Fibroblast of the aortic adventitia (primary cell): ENCODE results near the gene MOB3C. TPM values are rescaled to one million over a fixed set of nuclear protein-coding genes. Genes with fewer than 3 reads are reported as not detected.

ENCODE experiments used
- DNase-seq: peaks from one replicate; pipeline ENCODE4 v3.0.0-alpha.2; 2010; ENCODE audit warnings: low read depth
- H3K4me3 ChIP-seq: 2 replicates; pipeline ENCODE4 v1.5.1; 2011; ENCODE audit warnings: low read depth, mild to moderate bottlenecking, control low read depth, low read length, moderate library complexity
- total RNA-seq: library from RNA; depleted of rRNA; stranded (reverse); fragments of >200 nt; gene quantifications from 2 replicates; pipeline ENCODE4 v1.2.3, GENCODE V29; 2012; ENCODE audit warnings: low replicate concordance
- TF ChIP-seq, protein P1 (sequence below): IDR thresholded peaks from 2 replicates; pipeline ENCODE4 v1.5.1; 2011; ENCODE audit warnings: mild to moderate bottlenecking, low read length, control low read depth, inconsistent platforms; ENCODE audit not compliant: insufficient read depth

Gene MOB3C
- total RNA-seq, 1 donor: 7.0 TPM

- H3K4me3 ChIP-seq: no peak overlapping the region
- no peak for DNase-seq
- TF ChIP-seq, protein P1, sequence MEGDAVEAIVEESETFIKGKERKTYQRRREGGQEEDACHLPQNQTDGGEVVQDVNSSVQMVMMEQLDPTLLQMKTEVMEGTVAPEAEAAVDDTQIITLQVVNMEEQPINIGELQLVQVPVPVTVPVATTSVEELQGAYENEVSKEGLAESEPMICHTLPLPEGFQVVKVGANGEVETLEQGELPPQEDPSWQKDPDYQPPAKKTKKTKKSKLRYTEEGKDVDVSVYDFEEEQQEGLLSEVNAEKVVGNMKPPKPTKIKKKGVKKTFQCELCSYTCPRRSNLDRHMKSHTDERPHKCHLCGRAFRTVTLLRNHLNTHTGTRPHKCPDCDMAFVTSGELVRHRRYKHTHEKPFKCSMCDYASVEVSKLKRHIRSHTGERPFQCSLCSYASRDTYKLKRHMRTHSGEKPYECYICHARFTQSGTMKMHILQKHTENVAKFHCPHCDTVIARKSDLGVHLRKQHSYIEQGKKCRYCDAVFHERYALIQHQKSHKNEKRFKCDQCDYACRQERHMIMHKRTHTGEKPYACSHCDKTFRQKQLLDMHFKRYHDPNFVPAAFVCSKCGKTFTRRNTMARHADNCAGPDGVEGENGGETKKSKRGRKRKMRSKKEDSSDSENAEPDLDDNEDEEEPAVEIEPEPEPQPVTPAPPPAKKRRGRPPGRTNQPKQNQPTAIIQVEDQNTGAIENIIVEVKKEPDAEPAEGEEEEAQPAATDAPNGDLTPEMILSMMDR: no peak
Measured at GRCh38 chr1:46605232-46605631, 11.4 kb downstream of the MOB3C start.

GRCh38 chr1:46603858-46604549 is 12.6 kb downstream of the MOB3C start, which contains the start of gene MKNK1:
MKNK1 (minus strand) TSS chr1:46604268; CDS start chr1:46583327, 20,941 bp downstream.
- peak within 1 kb of the TSS; percentile 97 for H3K4me3 ChIP-seq
- peak; percentile 91 for DNase-seq
- TF ChIP-seq, protein P1: peak; percentile 29

DNA sequence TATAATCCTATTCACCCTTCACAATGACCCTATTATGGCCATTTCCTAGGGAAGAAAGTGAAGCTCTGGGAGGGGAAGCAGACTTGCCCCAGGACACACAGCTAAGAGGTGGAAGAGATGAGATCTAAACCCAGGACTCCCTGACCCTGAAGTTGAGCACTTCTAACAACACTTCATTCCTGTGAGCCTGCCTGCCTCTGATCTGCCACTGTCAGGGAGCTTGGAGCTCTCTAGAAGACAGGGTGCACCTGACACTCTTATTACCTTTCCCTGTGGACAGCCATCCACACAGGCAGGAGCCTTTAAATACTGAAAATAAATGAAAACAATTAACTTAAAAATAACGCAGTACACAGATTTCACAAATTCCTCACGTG is 13.1 kb downstream of the MOB3C start:
- no peak for DNase-seq
- TF ChIP-seq, protein P1: no peak
- peak overlapping the region; percentile 97 for H3K4me3 ChIP-seq

DNA sequence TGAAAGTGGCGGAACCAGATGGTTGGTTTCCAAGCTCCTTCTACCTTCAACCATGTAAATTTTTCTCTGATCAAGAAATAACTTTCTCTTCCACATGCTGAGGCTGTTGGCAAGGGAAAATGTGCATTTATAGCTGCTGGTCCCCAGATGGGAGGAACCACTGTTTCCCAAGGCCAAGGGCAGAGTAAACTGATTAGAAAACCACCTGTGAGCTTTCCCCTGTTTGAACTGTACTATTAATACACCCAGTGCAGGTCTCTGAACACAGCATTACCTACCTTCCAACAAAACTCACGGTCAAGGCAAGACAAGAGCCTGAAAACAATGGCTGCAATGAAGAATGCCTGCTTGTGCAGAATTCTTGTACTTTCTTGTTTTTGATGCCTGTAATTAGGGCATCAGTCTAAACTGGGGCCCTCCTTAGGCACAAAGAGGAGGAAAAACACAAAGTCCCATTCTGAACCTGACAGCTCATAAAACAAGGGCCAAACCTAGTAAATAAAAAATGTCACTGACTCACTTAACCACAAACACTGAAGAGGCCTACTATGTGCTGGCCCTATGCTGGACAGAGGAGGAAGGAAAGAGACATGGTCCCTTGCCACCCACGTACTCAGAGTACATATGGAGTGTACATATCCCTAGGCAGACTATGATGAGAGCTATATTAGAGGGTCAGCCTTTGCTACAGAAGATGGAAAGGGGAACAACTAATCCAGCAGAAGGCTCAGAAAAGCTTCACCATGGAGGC is 15.2 kb downstream of the MOB3C start:
- no peak for DNase-seq
- TF ChIP-seq, protein P1: no peak
- H3K4me3 ChIP-seq: no peak overlapping the region

DNA sequence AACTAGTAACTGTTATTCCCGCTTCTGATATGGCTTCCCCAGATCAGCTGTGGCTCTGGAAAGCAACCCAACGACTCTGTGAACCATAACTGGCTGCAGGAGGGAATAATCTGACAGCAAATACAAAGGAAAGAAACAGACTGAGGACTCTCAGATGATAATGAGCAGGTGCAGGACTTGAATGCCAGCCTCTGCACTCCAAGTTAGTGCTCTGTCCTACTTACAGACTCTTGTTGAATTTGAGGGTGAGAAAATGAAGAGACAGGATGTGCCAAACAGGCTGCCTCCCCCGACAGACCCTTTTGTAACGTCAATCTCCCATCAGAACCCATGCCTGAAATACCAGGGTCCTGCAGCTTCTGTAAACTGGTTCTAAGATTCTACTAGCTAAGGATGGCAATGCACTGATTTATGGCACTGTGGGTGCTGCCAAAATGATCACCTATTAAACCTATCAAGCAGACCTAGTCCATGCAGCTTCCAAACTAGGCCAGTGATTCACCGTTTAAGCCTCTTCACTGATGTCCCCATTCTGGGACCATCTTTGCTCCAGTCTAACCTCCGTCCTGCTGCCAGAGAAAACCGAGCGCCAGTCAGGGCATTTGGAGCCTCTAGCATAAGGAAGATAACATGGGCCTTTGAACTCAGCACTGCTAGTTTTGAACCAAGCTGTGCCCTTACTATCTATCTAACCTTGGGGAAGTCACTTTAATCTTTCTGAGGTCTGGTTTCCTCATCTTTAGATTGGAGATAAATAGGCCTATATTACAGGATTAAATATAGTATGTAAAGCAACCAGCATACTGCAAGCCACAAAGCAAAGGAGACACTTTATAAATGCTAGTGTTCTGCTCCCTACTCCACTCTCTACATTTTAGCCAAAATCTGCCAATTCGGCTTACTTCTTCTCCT is 17.3 kb downstream of the MOB3C start:
- no peak overlapping the region for H3K4me3 ChIP-seq
- TF ChIP-seq, protein P1: no peak
- no peak for DNase-seq

- no peak overlapping the region for H3K4me3 ChIP-seq
- DNase-seq: no peak
- TF ChIP-seq, protein P1: no peak
Measured at GRCh38 chr1:46596846-46597245, 19.8 kb downstream of the MOB3C start.
